AG08396 (cell line): ENCODE data around the gene GOLGA8J.
"Not testable (repeated sequence)": the region's sequence is repeated elsewhere in the genome, so short reads cannot be mapped to it uniquely, and the experiment has no call there.

Experiments
- DNase-seq: peaks from one replicate; pipeline ENCODE4 v3.0.0; 2012; ENCODE audit warnings: low spot score, mixed read lengths

The GOLGA8J gene, protein sequence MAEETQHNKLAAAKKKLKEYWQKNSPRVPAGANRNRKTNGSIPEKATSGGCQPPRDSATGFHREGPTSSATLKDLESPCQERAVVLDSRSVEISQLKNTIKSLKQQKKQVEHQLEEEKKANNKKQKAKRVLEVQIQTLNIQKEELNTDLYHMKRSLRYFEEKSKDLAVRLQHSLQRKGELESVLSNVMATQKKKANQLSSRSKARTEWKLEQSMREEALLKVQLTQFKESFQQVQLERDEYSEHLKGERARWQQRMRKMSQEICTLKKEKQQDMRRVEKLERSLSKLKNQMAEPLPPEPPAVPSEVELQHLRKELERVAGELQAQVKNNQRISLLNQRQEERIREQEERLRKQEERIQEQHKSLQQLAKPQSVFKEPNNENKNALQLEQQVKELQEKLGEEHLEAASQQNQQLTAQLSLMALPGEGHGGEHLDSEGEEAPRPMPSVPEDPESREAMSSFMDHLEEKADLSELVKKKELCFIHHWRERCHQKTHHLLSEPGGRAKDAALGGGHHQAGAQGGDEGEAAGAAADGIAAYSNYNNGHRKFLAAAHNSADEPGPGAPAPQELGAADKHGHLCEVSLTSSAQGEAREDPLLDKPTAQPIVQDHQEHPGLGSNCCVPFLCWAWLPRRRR

DNA sequence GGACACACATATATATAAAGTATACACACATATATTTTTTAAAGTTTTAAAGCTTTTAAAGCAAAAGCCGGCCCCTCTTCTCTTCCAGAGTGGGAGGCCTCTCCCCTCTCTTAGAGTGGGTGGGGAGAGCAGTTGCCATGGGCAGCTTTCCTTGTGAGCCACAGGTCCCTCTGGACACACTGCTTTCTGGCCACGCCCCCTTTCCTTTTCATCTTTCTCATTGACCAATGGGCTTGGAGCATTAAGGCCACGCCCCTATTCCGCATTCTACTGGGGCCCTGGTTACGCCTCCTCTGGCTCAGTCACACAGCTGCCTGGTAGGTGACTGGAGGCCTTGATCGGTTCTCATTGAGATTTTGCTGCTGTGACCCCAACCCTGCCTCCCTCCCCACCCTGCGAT is at the start of gene GOLGA8J:
GOLGA8J (plus strand) TSS at position 301 of the 400 bp plus-strand sequence; CDS start at position 399, 98 bp downstream.
- DNase-seq = not testable (repeated sequence)

DNA sequence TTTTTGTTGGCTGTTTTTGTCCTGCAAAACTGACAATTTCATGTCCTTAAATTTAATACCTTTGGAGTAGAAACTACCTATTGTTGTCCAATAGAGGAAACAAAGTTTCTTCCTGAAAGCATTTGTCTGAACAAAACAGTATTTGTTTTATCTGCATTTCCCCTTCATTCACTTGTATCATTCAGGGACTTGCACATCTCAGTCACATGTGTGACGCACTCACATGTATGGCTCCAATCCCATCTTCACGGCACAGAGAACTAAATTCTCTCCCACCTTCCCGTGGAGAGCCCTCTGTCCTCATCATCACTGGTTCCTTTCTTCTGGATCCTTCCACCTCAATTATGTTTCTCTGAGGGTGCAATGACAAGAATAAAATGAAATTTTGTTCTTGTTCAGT is 49.5 kb upstream of the GOLGA8J start:
- no peak for DNase-seq

DNA sequence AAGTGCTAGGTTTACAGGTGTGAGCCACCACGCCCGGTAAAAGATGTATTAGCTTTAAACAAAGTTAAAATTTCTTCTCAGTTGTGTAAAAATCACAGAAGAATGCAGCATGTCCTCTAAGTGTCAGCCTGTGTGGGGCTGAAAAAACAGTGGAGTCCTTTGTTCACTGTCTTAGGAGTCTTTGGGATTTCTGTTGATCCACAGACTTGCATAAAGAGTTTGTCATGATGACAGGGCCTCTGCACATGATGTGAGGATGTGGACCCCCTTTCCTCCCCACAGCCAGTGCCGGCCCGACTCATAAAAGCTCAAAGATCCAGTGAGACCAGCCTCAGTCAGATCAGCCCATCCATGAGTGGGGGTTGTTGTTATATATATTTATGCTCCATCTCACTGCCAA is 49.0 kb upstream of the GOLGA8J start:
- DNase-seq = no peak

DNA sequence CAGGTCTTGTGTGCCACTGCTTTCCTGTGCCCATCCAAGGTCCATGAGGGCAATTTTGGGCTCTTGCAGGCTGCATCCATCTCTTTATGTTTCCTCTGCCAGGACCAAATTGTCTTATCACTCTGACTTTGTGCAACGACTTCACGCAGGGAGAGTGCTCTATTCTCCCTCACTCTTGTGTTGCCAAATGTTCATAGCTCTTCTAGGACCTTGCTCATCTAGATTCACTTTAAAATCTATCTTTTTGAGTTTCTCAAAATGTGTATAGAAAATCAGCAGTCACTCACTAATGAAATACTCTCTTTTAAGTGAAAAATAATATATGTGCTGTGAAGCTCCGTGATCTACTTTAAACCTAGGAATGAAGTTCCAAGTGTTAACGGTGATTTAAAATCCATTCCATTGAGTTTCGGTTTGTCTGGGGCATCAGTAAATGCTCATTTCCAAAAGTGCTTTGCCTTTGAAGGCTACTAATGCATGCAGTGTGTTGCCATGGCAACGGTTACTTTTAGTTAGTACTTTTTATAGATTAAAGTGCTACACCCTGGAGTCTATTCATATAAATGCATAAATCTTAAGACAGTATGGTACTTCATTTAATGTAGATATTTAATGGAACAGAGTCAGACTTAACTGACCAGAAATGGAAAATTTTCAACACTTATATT is 46.6 kb upstream of the GOLGA8J start:
- DNase-seq = no peak

DNA sequence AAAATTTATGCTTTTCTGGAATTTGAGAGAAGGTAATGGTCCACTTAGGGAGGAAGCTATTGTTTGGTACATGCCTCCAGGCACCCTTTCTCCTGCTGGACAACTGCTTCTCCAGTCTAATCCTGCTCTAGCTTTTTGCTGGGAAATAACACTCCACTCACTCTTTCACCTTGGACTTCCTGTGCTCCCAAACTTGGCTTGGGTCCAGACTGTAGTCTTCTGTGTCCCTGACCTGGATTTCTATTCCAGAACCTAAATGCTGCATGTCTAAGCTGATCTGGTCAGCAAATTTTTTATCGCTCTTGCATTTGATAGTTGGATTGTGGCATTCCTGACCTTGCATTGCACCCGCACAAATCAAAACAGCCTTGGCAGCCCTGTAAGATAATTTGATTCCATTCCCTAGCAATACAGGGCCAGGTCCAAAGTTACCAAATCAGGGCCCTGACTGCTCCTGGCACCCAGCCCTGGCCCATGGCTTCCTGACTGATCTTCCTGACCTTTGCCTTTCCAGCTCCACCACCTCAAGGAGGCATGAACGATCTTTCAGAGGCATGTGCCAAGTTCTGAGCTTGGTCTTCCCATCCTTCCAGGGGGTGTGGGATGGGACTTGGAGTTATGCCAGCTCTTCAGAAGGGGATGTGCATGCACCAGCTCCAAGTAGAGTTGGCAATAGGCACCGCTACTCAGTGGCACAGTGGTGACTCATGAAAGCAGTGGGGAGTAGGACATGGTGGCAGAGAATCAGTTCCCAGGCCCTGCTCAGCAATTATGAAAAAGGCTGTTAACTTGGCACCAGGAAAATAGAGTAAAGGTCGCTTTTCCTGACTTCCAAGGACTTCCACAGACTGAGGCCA is 43.9 kb upstream of the GOLGA8J start:
- DNase-seq = no peak

DNA sequence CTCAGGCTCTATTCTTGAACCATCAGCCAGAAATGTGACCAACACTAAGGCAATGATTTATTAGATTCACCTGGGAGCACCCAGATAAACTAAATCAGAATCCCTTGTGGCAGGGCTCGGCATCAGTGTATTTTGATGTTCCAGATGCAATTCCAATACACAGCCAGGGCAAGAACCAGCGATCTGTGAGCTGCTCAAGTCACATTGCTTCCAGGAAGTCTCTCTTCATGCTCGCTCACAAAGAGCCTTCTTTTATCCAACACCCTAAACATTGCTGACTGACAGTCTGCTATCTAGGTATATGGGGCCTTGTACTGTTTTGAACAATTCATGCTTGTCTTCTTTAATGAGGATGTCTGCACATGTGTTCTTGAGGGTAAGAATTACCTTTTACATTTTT is 40.9 kb upstream of the GOLGA8J start:
- DNase-seq = no peak

DNA sequence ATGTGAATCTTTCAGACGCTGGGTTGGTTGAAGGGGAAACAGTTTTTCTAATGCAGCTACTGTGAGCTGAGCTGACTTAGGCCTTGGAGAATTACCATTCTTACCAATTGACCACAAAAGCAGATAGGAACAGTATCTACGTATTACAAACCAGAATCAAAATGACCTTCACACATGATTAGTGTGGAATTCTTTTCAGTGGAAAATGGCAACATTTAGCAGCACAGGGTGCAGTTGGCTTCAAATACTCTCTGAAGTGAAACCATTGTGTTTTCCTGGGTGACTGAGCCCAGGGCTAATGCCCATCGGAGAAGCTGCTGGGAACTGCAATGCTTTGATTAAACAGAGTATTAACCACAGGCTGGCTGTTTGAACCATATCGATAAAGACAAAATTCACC is 40.2 kb upstream of the GOLGA8J start:
- no peak for DNase-seq

DNA sequence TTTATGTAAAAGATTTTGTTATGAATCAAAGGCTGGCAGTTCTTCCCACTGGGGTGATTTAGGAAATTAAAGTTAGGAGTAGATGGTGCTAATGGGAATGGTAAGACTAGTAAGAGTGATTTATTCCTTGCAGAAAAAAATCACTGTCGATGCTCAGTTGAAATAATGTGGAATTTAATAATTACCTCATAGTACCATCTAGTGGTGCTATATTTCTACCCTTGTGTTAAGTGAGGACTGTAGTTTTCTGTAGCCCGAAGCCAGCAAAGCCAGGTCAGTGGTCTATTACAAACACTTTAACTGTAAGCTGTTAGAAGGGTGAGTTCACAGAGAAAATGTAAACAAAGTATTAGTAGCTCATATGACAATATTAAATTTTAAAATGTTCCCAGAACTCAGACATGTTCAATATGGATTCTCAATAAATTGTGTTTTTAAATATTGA is 39.5 kb upstream of the GOLGA8J start:
- DNase-seq = no peak

DNA sequence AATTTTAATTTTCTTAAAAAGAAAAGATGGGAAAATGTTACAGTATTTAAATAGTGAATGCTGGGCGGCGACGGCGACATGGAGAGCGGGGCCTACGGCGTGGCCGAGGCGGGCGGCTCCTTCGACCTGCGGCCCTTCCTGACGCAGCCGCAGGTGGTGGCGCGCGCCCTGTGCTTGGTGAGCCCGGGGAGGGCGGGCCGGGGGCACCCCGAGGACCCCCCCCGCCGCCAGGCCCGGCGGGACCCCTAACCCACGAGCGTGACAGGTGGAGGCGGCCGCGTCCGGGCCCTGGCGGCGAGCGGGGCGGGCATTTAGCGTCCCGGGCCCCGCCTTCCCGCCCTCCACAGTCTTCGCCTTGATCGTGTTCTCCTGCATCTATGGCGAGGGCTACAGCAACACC is 38.4 kb upstream of the GOLGA8J start:
- DNase-seq = no peak

DNA sequence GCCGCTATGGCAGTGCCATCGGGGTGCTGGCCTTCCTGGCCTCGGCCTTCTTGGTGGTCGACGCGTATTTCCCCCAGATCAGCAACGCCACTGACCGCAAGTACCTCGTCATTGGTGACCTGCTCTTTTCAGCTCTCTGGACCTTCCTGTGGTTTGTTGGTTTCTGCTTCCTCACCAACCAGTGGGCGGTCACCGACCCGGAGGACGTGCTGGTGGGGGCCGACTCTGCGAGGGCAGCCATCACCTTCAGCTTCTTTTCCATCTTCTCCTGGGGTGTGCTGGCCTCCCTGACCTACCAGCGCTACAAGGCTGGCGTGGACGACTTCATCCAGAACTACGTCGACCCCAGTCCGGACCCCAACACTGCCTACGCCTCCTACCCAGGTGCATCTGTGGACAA is 37.9 kb upstream of the GOLGA8J start:
- not testable (repeated sequence) for DNase-seq

DNA sequence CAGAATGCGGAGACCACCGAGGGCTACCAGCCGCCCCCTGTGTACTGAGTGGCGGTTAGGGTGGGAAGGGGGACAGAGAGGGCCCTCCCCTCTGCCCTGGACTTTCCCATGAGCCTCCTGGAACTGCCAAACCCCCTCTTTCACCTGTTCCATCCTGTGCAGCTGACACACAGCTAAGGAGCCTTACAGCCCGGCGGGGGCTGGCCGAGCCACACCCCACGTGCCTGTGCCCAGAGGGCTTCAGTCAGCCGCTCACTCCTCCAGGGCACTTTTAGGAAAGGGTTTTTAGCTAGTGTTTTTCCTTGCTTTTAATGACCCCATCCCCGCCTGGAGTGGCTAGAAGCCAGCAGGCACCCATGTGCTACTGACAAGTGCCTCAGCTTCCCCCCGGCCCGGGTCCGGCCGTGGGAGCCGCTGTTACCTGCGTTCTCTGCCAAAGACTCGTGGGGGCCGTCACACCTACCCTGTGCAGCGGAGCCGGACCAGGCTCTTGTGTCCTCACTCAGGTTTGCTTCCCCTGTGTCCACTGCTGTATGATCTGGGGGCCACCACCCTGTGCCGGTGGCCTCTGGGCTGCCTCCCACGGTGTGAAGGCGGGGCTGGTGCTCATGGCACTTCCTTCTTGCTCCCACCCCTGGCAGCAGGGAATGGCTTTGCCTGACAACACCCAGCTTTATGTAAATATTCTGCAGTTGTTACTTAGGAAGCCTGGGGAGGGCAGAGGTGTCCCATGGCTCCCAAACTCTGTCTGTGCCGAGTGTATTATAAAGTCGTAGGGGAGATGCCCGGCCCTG is 37.3 kb upstream of the GOLGA8J start:
- DNase-seq = not testable (repeated sequence)

DNA sequence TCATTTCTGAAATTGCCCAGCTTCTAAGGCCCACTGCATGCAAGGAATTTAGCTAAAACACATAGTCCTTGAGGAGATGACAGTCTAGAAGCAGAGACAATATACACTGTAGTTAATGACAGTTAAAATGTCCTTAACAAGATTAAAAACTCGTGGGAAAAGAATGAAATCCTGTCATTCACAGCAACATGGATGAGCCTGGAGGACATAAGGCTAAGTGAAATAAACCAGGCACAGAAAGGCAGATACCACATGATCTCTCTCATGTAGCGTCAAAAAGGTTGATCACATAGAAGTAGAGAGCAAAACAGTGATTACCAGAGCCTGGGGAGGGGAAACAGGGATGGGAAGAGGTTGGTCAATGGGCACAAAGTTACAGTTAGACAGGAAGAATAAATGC is 36.3 kb upstream of the GOLGA8J start:
- no peak for DNase-seq

DNA sequence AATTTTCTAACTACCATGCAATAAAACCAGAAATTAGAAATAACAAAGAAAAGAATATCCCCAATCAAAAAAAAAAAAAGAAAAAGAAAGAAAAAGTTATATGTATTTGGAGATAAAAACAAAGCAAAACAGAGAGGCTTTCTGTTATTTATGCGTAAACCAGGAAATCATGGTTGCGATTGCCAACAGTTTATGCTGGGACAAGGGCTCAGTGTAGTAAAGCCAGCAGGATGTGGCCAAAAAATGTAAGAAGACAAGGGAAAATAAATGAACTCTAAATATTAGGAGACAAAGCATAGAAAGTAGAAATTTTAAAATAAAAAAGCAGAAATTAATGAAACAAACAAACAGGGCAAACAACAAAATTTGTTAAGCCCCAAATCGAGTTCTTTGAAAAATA is 27.2 kb upstream of the GOLGA8J start:
- DNase-seq = no peak

DNA sequence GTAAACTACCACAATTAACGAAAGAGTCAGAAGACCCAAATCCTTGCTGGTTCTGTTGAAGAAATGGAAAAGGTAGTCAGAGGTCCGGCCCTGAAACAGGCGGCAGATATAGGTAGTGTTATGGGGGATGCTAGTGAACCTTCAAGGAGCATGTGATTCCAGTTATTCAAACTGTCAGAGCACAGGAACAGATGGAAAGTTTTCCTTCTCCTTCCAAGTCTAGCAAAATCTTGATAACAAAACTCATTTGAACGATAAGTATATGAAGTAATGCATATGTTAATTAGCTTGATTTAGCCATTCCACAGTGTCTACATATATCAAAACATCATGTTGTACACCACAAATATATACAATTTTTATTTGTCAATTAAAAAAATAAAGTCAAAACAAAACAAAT is 26.6 kb upstream of the GOLGA8J start:
- DNase-seq = no peak

DNA sequence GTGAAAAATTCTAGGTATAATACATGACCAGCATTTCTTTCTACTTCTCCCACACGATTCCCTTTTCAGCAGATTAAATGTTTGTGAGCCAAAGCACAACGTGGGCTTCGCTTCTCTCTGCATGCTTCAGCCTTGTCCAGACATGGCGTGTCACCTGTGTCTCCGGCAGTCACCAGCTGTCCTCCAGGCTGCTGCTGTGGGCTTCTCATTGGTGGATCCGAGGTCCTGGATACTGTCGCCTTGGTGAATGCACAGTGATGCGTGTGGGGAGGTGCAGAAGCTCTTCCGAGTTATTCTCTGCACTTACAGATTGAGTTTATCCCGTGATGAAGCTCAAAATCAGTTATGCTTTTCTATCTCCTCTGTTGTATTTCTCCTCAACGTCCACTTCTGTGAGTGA is 23.0 kb upstream of the GOLGA8J start:
- no peak for DNase-seq

DNA sequence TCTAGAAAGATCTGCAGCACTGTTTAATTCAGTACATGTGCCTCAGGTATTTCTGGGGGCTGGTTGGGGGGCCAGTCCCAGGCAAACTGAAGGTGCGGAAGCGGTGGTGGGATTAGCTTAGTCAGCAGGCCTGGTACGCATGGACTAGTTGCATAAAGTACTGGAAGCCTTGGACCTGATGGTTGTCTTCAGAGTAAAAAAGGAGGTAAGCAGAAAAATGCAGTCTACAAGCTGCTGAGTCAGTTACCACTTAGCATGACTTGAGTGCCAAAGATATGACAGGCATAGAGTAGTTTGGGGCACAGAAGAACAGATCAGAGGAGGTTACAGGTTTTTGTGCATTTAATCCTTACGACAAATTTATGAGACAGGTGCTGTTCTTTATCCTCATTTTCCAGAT is 19.9 kb upstream of the GOLGA8J start:
- DNase-seq = no peak

DNA sequence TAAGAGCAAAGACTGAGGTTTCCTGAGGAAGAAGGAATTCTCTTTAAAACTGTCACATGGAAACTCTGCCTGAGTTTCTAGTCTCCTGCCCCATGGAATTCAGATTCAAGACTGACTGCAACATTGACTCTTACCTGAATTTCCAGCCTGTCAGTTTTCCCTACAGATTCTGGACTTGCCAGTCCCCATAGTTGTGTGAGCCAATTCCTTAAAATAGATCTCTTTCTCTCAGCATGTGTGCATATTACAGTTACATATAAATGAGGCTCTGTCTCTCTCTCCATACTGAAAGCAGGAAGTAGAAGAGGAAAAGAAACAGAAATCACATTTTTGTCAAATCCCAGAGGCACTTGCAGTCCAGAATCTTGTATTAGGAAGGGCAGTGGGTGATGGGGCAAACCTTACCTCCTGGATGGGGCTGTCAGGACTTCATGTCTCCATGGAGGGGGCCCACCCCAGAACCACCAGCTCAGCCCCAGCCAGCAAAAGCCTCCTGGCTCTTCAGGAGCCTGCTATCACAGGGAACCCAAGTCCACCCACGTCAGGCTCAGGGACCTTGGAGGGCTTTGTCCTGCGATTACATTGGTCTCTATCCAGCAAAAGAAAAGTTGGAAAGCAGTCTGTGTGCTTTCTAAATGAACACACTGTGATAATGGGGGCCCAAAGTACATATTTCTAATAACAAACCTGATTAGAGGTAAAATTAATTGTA is 18.8 kb upstream of the GOLGA8J start:
- DNase-seq = no peak

DNA sequence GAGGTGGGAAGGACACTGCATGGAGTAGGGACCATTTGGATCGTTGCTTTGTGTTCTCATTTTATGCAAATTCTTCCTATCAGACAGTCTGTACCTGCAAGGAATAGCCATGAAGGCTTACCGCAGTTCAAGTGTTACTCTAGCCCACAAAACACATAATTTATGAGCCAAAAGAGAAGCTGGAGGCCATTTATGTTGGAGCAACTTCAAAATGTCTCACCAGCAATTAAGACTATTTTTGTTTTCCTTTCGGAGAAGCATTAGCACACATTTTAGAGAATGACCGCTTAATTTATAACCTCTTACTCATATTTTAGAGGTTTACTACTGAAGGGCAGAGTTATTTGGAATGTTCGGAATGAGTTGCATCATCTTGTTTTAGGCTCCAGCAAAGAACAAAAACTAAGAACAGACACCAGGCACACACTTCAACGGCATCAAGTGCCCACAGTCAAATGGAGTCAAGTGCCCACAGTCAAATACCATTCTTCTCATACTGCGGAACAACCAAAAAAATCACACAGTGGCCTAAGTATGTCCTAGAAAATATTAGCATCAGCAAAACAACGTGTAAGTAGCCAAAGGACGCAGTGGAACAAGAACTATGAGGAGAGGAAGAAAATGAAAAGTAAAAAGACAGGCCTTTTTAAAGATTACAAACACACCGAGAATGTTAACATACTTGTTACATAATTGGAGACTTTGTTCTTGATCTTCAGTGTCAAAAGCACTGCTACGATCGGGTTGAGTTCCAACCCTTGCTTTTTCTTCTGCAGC is 17.5 kb upstream of the GOLGA8J start:
- peak; percentile 60 for DNase-seq

DNA sequence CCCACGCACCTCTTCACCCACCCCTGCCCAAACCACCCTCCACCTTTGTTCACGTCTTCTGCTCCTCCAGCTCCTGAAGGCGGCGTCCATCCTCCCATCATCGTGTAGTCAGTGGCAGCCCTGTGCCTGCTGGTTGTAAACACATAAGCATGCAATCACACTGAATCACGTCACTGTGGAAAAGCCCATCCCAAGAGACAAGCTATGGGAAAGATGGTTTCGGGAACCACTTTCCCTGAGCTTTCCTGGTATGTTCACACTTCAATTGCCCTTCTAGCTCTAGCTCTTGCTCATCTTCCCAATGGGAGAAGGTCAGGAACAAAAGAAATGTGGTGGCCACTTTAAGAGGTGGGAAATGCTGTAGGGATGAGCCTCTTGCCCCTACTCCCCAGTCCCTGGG is 14.4 kb upstream of the GOLGA8J start:
- DNase-seq = no peak

DNA sequence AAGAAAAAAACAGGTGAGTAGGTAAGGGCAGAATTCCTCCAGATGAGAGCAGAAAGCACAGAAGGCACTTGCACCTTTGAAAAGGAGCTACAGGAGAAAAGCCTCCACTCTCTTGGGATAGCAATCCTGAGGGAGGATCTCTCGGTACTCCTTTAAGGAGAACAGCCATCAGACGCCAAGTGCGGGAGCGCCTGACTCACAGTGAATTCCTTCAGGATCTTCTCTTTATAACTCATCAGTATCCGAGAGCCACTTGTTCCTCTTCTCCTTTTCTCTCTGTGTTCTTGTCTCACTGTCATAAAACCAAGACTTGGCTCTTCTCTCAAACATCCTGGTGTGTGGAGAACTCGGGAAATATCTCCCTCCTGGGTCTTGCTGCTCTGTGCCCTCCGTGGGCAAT is 10.1 kb upstream of the GOLGA8J start:
- DNase-seq = no peak
